Natural killer cell (primary cell): ENCODE measurements around the gene ARAP1. TPM values are rescaled to one million over a fixed set of nuclear protein-coding genes. Genes with fewer than 3 reads are reported as not detected.

Experiments used
- ATAC-seq, 3 donors: fragments of 150-1000 bp in 2 of 3; fragments of 200-7000 bp in 1 of 3; cut with Tn5 transposase; 1 replicate in 1 of 3; 2 replicates in 2 of 3; pipeline ENCODE4 v1.10.0; 2021; ENCODE audit warnings: mild to moderate bottlenecking in 2 of 3, moderate library complexity in 2 of 3
- DNase-seq, 2 donors: peaks; one replicate each; pipeline versions ENCODE4 v3.0.0 to v3.0.0-alpha.2; 2013 to 2021; ENCODE audit warnings: mixed read lengths in 1 of 2
- H3K27ac ChIP-seq: one replicate; pipeline ENCODE4 v1.5.1; 2013; ENCODE audit warnings: mild to moderate bottlenecking, low read length
- H3K27me3 ChIP-seq: one replicate; pipeline ENCODE4 v1.6.1; 2013; ENCODE audit warnings: low read length; ENCODE audit not compliant: control insufficient read depth, insufficient read depth
- H3K36me3 ChIP-seq: one replicate; pipeline ENCODE4 v1.6.1; 2013; ENCODE audit warnings: low read length; ENCODE audit not compliant: control insufficient read depth, insufficient read depth
- H3K4me1 ChIP-seq: one replicate; pipeline ENCODE4 v1.6.1; 2013; ENCODE audit warnings: low read length; ENCODE audit not compliant: control insufficient read depth, insufficient read depth
- H3K4me3 ChIP-seq: one replicate; pipeline ENCODE4 v1.5.1; 2013; ENCODE audit warnings: low read length
- H3K9me3 ChIP-seq: one replicate; pipeline ENCODE4 v1.6.1; 2013; ENCODE audit warnings: low read length; ENCODE audit not compliant: control insufficient read depth, insufficient read depth
- H3K27ac Mint-ChIP-seq, 2 donors: one replicate each; pipeline ENCODE4 v1.8.0; 2022; ENCODE audit warnings: mild to moderate bottlenecking in 2 of 2, mixed read lengths in 2 of 2, moderate library complexity in 1 of 2
- H3K27me3 Mint-ChIP-seq, 2 donors: one replicate each; pipeline ENCODE4 v1.8.0; 2022; ENCODE audit warnings: low read depth in 2 of 2, mixed read lengths in 2 of 2
- H3K36me3 Mint-ChIP-seq: one replicate; pipeline ENCODE4 v1.8.0; 2022; ENCODE audit warnings: mixed read lengths
- H3K4me1 Mint-ChIP-seq, 2 donors: one replicate each; pipeline ENCODE4 v1.8.0; 2022; ENCODE audit warnings: mixed read lengths in 2 of 2
- H3K4me3 Mint-ChIP-seq: one replicate; pipeline ENCODE4 v1.8.0; 2022; ENCODE audit warnings: mild to moderate bottlenecking, moderate library complexity, mixed read lengths
- H3K9me3 Mint-ChIP-seq, 2 donors: one replicate each; pipeline ENCODE4 v1.8.0; 2022; ENCODE audit warnings: mixed read lengths in 2 of 2
- WGBS: methylation state at CpG from one replicate; pipeline ENCODE4 v1.1.7; 2013; ENCODE audit warnings: missing lambda C conversion rate; ENCODE audit not compliant: insufficient coverage; 5-methylcytosine and 5-hydroxymethylcytosine counted together
- intact Hi-C: fragments of 100-400 bp; cut with micrococcal nuclease; formaldehyde crosslinking; loops from one replicate; pipeline ENCODE4 v1.14.2; 2022
- total RNA-seq, 4 donors: library from RNA; stranded (reverse); fragments of 120-200 nt in 1 of 4; gene quantifications; one replicate each; pipeline versions ENCODE4 v1.2.3 to v1.2.4, GENCODE V29; 2013 to 2022
- TF ChIP-seq, protein P1 (sequence below): fragments of 200-600 bp; IDR thresholded peaks from one replicate; pipeline ENCODE4 v1.8.0; 2022; ENCODE audit warnings: antibody characterized with exemption

The ARAP1 gene
- total RNA-seq, 3 donors from 2014 or later (not counting 1 experiment from before 2014, with no cell fraction given), result 293 to 327 (median 296) TPM

DNA sequence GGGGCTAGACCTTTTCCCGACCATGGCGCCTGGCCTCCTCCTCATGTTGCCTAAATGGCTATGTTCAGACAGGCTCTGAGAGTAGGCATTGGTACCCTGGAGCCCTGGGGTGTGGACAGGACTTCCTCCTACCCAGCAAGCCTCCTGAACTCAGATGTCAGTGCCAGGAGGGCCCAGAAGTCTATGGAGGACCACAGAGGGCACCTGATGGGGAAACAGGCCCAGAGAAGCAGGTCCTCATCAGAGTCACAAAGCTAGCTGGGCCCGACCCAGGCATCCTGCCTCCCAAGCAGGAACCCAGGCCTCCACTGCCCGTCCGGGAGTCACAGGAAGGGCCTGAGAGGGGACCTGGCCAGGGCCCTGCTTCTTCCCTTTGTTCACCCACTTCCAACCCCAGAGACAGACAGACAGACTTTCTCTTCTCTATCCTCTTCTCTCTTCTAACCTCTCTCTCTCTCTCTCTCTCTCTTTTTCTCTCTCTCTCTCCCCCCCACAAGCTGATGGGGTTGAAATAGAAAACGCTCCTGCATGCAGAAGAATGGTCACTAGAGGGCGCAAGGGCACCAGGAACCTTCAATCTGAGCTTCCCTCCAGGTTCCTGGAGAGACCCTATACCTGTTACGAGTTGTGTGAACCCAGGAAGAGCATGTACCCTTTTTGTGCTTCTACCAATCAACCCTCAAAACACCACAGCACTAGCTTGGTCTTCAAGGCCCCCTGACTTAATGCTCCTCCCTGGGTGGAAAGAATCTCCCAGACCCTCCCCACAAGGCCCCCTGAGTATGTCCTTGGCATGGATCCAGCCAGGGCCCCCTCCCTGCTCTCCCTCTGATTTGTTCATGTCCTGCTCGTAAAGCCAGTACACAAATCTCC is 27.1 kb downstream of the ARAP1 start:
- TF ChIP-seq, protein P1, sequence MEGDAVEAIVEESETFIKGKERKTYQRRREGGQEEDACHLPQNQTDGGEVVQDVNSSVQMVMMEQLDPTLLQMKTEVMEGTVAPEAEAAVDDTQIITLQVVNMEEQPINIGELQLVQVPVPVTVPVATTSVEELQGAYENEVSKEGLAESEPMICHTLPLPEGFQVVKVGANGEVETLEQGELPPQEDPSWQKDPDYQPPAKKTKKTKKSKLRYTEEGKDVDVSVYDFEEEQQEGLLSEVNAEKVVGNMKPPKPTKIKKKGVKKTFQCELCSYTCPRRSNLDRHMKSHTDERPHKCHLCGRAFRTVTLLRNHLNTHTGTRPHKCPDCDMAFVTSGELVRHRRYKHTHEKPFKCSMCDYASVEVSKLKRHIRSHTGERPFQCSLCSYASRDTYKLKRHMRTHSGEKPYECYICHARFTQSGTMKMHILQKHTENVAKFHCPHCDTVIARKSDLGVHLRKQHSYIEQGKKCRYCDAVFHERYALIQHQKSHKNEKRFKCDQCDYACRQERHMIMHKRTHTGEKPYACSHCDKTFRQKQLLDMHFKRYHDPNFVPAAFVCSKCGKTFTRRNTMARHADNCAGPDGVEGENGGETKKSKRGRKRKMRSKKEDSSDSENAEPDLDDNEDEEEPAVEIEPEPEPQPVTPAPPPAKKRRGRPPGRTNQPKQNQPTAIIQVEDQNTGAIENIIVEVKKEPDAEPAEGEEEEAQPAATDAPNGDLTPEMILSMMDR, result peak; percentile 82
- no peaks in the 10 kb centered on the region for H3K9me3 Mint-ChIP-seq
- Histone ChIP-seq H3K4me1 (peaks cover 73% of the 10 kb centered on the region), H3K9me3 (no peaks in the 10 kb centered on the region), H3K36me3 (peaks cover 41% of the 10 kb centered on the region), H3K27me3 (no peaks in the 10 kb centered on the region), H3K4me3 (no peak overlapping the region), H3K27ac (peak overlapping the region; percentile 51)
- DNase-seq (peak; percentile 70 to 95), ATAC-seq (peak; percentile 22 to 29 (median 23))
- H3K4me3 Mint-ChIP-seq, result peak overlapping the region; percentile 83
- peaks cover 72 to 77% of the 10 kb centered on the region in 2 donors for H3K4me1 Mint-ChIP-seq
- H3K27ac Mint-ChIP-seq, result peak overlapping the region; percentile 93 to 94
- H3K27me3 Mint-ChIP-seq, result no peaks in the 10 kb centered on the region
- peaks cover 5% of the 10 kb centered on the region for H3K36me3 Mint-ChIP-seq
- WGBS, result 58% methylated on average over 9 of the region's 9 CpGs
- intact Hi-C loops, result loop anchor here (1.0 to 5.0 kb wide), 4 partner anchors 68 to 454 kb away; partner anchors contain the start of gene FCHSD2

DNA sequence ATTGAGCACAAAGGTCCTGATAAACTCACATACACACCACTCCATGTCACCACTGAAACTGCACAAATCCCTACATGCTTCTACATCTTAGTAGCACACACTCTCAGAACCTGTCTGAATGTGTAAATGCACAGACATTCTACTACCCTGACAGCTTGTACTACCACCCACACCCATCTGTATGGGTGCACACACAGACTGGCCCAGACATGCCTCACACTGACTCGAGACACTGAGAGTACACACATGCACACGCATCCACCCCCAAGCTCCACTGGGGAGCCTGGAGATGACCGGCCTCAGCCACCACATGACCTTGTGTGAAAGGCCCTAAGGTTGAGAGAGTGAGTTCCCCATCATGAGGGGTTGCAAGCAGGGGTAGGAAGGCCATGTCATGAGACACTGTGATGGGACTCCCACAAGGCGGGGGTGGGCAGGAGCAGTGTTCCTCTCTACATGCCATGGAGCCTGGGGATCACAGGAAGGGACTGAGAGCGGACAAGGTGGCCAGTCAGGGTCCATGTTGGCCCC is 28.1 kb downstream of the ARAP1 start:
- no peaks in the 10 kb centered on the region for H3K9me3 ChIP-seq
- no peak overlapping the region for H3K27ac ChIP-seq
- ATAC-seq (no peak), DNase-seq (no peak)
- H3K4me1 ChIP-seq, result peaks cover 77% of the 10 kb centered on the region
- peaks cover 77 to 80% of the 10 kb centered on the region in 2 donors for H3K4me1 Mint-ChIP-seq
- H3K4me3 Mint-ChIP-seq, result no peak overlapping the region
- intact Hi-C loops, result loop anchor here (2.0 to 5.0 kb wide), 3 partner anchors 125 to 455 kb away; partner anchors contain the start of gene FCHSD2
- H3K36me3 Mint-ChIP-seq, result no peaks in the 10 kb centered on the region
- H3K9me3 Mint-ChIP-seq, result no peaks in the 10 kb centered on the region
- peaks cover 41% of the 10 kb centered on the region for H3K36me3 ChIP-seq
- WGBS, result 94% methylated on average over 4 of the region's 5 CpGs
- no peak overlapping the region for H3K4me3 ChIP-seq
- no peaks in the 10 kb centered on the region for H3K27me3 Mint-ChIP-seq
- TF ChIP-seq, protein P1, result no peak
- no peaks in the 10 kb centered on the region for H3K27me3 ChIP-seq
- H3K27ac Mint-ChIP-seq, result peak overlapping the region; percentile 93 to 94

DNA sequence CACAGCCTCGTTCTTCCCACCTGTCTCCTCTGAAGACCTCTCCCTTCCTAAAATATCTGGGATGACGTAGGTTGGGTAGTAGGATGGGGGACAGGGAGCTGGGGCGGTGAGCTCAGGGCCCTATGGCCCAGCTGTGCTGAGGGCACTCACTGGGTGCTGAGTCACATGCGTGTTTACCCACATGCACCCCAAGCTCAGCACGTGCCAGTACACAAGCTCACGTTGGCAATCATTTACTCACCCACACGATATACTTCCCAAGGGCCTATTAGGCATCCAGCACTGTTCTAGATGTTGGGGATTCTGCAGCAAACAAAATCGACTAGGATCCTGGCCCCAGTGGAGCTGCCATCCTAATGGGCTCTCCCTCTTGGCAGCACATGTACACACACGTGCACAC is 28.7 kb downstream of the ARAP1 start:
- TF ChIP-seq, protein P1, result no peak
- DNase-seq (no peak), ATAC-seq (no peak)
- Histone ChIP-seq H3K36me3 (peaks cover 45% of the 10 kb centered on the region), H3K9me3 (no peaks in the 10 kb centered on the region), H3K27me3 (no peaks in the 10 kb centered on the region), H3K27ac (no peak overlapping the region), H3K4me3 (no peak overlapping the region), H3K4me1 (peaks cover 82% of the 10 kb centered on the region)
- peak overlapping the region; percentile 9 for H3K4me3 Mint-ChIP-seq
- no peaks in the 10 kb centered on the region for H3K27me3 Mint-ChIP-seq
- no peaks in the 10 kb centered on the region for H3K36me3 Mint-ChIP-seq
- peak overlapping the region; percentile 93 to 94 for H3K27ac Mint-ChIP-seq
- 85% methylated on average over 7 of the region's 9 CpGs for WGBS
- H3K9me3 Mint-ChIP-seq, result no peaks in the 10 kb centered on the region
- H3K4me1 Mint-ChIP-seq, result peaks cover 77 to 84% of the 10 kb centered on the region in 2 donors
- intact Hi-C loops, result loop anchor here (5.0 kb wide), 1 partner anchor 419 kb away; the partner anchor contains the start of gene FCHSD2
